Endothelial cell of umbilical vein (primary cell): ENCODE measurements around the gene UPP1.

Experiments used
- MAX ChIP-seq: IDR thresholded peaks from 2 replicates; pipeline ENCODE4 v1.6.1; 2011; ENCODE audit not compliant: insufficient read depth, insufficient read length
- POLR2A ChIP-seq: IDR thresholded peaks from 2 replicates; pipeline ENCODE4 v1.6.1; 2012; ENCODE audit warnings: low read depth, mild to moderate bottlenecking, control low read depth, low read length
- POLR2AphosphoS5 ChIP-seq: IDR thresholded peaks from 2 replicates; pipeline ENCODE4 v1.6.1; 2012; ENCODE audit warnings: low read depth, mild to moderate bottlenecking, control low read depth, low read length, moderate library complexity; ENCODE audit not compliant: insufficient read depth

GRCh38 chr7:48048113-48048512, 41.0 kb upstream of the UPP1 start:
- TF ChIP-seq POLR2AphosphoS5 (no peak), MAX (no peak), POLR2A (no peak)
